Measurements from ENCODE around the gene ACOXL.

The ACOXL gene

GRCh38 chr2:111046670-111047069, 314.3 kb downstream of the ACOXL start:
- H3K27ac ChIP-seq (ENCODE audit: low read depth, low read length) = no peak overlapping the region
- H3K4me3 ChIP-seq (ENCODE audit: insufficient read depth, low read length, poor library complexity, severe bottlenecking) = no peak overlapping the region
- H3F3A ChIP-seq (ENCODE audit: insufficient read depth) = no peaks in the 10 kb centered on the region
- no peak overlapping the region for H3K9ac ChIP-seq (ENCODE audit: low read length)
- H3K27me3 ChIP-seq (ENCODE audit: low read length) = no peaks in the 10 kb centered on the region
- H4K20me1 ChIP-seq (ENCODE audit: low read depth, low read length) = no peaks in the 10 kb centered on the region
- TF ChIP-seq EZH2phosphoT487 (conservative IDR thresholded peaks at IDR 0.05; ENCODE audit: low read length) (no peak), CTCF (IDR thresholded peaks at IDR 0.05; ENCODE audit: insufficient read depth, low read length, poor library complexity, severe bottlenecking) (no peak)
- no peaks in the 10 kb centered on the region for H3K9me3 ChIP-seq (ENCODE audit: insufficient read depth, low read length)
- H3K9me2 ChIP-seq (replicated peaks; ENCODE audit: insufficient read depth, low read length) = no peaks in the 10 kb centered on the region
- no peak overlapping the region for H3K4me2 ChIP-seq (ENCODE audit: low read depth, low read length, poor library complexity, severe bottlenecking)
- H3K79me2 ChIP-seq (ENCODE audit: insufficient read depth, low read length) = no peaks in the 10 kb centered on the region
- H2AFZ ChIP-seq (ENCODE audit: low read depth, low read length, severe bottlenecking) = no peak overlapping the region
- H3K36me3 ChIP-seq (ENCODE audit: low read length) = no peaks in the 10 kb centered on the region

DNA sequence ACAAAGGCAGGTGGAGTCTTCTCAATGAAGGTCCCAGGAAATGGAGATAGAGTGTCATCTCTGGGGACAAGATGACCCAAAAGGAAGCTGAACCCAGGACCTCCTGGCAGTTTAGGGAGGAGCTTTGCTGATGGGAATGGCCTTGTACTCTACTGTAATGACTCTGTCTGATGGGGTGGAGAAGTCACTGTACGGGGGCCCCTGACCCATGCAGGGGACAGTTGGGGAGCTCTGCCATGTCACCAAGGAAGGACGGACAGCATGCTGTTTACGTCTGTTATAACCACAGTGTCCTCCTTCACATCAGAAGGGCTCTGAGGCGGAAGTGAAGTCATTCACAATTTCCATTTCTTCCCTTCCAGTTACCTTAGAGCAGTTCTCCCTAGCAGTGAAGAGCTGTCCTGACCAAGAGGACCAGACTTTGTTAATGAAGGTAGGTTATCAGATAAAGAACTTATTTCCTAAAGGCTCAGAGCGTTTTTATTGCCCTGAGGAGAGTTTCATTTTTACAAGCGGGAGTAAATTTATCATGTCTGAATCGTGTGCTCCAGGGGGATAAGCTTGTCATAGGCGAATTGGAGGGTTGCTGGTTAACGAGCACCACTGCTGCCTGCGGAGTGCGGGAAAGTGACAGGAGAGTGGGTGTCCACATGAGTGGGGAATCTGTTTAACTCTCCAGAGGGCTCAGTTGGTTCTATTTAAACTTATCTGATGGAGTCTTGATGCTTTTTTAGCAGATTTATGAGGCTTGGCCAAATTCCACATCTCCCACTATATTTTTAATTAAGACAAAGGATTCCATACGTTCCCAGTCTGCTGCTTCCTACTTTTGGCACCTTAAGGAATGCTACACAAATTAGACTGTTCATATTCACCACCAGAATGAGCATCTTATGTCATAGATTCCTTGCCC, 316.7 kb downstream of the ACOXL start:
- Histone ChIP-seq H3K4me2 (ENCODE audit: low read depth, low read length, poor library complexity, severe bottlenecking) (no peak overlapping the region), H3K27ac (ENCODE audit: low read depth, low read length) (no peak overlapping the region), H3K9ac (ENCODE audit: low read length) (no peak overlapping the region)

GRCh38 chr2:111049792-111050640, 317.6 kb downstream of the ACOXL start:
- H4K20me1 ChIP-seq (ENCODE audit: low read depth, low read length) = no peaks in the 10 kb centered on the region
- no peaks in the 10 kb centered on the region for H3K27me3 ChIP-seq (ENCODE audit: low read length)
- H3K79me2 ChIP-seq (ENCODE audit: insufficient read depth, low read length) = no peaks in the 10 kb centered on the region
- no peak overlapping the region for H3K4me3 ChIP-seq (ENCODE audit: insufficient read depth, low read length, poor library complexity, severe bottlenecking)
- H2AFZ ChIP-seq (ENCODE audit: low read depth, low read length, severe bottlenecking) = no peak overlapping the region
- TF ChIP-seq EZH2phosphoT487 (conservative IDR thresholded peaks at IDR 0.05; ENCODE audit: low read length) (no peak), CTCF (IDR thresholded peaks at IDR 0.05; ENCODE audit: insufficient read depth, low read length, poor library complexity, severe bottlenecking) (no peak)
- no peaks in the 10 kb centered on the region for H3K9me3 ChIP-seq (ENCODE audit: insufficient read depth, low read length)
- H3K9me2 ChIP-seq (replicated peaks; ENCODE audit: insufficient read depth, low read length) = no peaks in the 10 kb centered on the region
- H3K9ac ChIP-seq (ENCODE audit: low read length) = no peak overlapping the region
- H3K27ac ChIP-seq (ENCODE audit: low read depth, low read length) = no peak overlapping the region
- peak overlapping the region; percentile 22 for H3K4me2 ChIP-seq (ENCODE audit: low read depth, low read length, poor library complexity, severe bottlenecking)
- no peaks in the 10 kb centered on the region for H3F3A ChIP-seq (ENCODE audit: insufficient read depth)
- H3K36me3 ChIP-seq (ENCODE audit: low read length) = no peaks in the 10 kb centered on the region

More for the DNA sequence above, 316.7 kb downstream of the ACOXL start:
- TF ChIP-seq EZH2phosphoT487 (conservative IDR thresholded peaks at IDR 0.05; ENCODE audit: low read length) = no peak
- TF ChIP-seq CTCF (IDR thresholded peaks at IDR 0.05; ENCODE audit: insufficient read depth, low read length, poor library complexity, severe bottlenecking) = no peak
- Histone ChIP-seq H3K9me2 (replicated peaks; ENCODE audit: insufficient read depth, low read length) (no peaks in the 10 kb centered on the region), H3F3A (ENCODE audit: insufficient read depth) (no peaks in the 10 kb centered on the region), H2AFZ (ENCODE audit: low read depth, low read length, severe bottlenecking) (no peak overlapping the region), H3K9me3 (ENCODE audit: insufficient read depth, low read length) (no peaks in the 10 kb centered on the region), H3K36me3 (ENCODE audit: low read length) (no peaks in the 10 kb centered on the region), H3K27me3 (ENCODE audit: low read length) (no peaks in the 10 kb centered on the region), H4K20me1 (ENCODE audit: low read depth, low read length) (no peaks in the 10 kb centered on the region), H3K79me2 (ENCODE audit: insufficient read depth, low read length) (no peaks in the 10 kb centered on the region), H3K4me3 (ENCODE audit: insufficient read depth, low read length, poor library complexity, severe bottlenecking) (no peak overlapping the region)
